Activated CD4-positive, alpha-beta T cell treated with anti-CD3 and anti-CD28 coated beads, Interleukin-10, Interleukin-2, amounts not matched to agents 100 ng/mL and 50 ng/mL, durations not matched to agents 16 hours and 8 hours (primary cell): ENCODE measurements around the gene ZRSR2.
"Not testable (repeated sequence)": the region's sequence is repeated elsewhere in the genome, so short reads cannot be mapped to it uniquely, and the experiment has no call there.

Experiments
- DNase-seq: peaks from one replicate; pipeline ENCODE4 v3.0.0-alpha.2; 2020

Gene ZRSR2, protein sequence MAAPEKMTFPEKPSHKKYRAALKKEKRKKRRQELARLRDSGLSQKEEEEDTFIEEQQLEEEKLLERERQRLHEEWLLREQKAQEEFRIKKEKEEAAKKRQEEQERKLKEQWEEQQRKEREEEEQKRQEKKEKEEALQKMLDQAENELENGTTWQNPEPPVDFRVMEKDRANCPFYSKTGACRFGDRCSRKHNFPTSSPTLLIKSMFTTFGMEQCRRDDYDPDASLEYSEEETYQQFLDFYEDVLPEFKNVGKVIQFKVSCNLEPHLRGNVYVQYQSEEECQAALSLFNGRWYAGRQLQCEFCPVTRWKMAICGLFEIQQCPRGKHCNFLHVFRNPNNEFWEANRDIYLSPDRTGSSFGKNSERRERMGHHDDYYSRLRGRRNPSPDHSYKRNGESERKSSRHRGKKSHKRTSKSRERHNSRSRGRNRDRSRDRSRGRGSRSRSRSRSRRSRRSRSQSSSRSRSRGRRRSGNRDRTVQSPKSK

DNA sequence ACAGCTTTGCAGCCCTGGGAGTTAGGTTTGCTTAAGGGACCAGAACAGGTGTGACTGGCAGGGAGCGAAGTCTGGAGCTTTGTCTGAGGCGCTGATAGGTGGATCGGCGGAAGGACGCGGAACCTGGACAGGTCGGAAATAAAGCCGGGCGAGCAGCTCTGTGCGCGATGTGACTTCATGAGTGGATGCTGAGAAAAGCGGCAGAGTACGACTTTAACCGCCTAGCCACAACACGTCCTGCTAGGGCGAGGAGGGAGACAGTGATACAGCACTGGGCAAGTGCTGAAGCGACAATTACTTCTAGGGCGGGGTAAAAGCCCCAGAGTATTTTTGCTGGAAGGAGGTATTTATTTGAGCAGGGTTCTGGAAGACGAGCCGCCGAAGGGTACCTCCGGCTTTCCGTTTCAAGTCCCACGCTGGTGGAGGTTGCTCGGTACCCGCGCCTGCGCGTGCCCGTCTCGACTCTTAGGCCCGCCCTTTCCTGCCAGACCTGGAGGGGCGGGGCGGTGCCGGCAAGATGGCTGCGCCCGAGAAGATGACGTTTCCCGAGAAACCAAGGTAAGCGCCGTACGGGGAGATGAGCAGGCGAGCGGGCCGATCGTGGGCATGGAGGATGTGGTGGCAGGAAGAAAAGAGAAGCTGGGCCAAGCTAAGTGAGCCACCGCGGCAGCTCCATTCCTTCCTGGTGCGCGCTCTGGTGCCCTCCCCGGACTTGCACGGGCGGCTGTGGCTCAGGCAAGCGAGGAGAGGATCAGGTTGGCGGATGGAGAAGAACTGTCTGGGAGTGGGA, at the start of gene ZRSR2:
TSS of gene ZRSR2 (plus strand) at position 506 of the 790 bp plus-strand sequence. CDS start at position 518, 12 bp downstream.
- peak; percentile 97 for DNase-seq

GRCh38 chrX:15744181-15744867, 46.0 kb upstream of the ZRSR2 start:
- DNase-seq, result no peak

DNA sequence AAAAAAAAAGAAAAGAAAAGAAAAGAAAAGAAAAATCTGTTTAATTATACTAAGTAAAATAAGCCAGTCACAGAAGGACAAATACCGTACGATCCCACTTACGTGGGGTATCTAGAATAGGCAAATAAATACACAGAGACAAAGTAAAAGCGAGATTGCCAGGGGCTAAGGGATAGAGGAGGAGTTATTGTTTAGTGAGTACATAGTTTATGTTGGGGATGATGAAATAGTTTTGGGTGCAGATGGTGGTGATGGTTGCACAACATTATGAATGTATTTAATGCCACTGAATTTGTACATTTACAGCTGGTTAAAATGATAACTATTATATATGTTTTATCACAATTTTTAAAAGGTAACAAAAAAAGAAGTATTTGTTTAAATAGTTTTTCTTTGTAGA, 45.1 kb upstream of the ZRSR2 start:
- no peak for DNase-seq

- DNase-seq, result not testable (repeated sequence)
Measured at GRCh38 chrX:15746651-15747050, 43.6 kb upstream of the ZRSR2 start.

DNA sequence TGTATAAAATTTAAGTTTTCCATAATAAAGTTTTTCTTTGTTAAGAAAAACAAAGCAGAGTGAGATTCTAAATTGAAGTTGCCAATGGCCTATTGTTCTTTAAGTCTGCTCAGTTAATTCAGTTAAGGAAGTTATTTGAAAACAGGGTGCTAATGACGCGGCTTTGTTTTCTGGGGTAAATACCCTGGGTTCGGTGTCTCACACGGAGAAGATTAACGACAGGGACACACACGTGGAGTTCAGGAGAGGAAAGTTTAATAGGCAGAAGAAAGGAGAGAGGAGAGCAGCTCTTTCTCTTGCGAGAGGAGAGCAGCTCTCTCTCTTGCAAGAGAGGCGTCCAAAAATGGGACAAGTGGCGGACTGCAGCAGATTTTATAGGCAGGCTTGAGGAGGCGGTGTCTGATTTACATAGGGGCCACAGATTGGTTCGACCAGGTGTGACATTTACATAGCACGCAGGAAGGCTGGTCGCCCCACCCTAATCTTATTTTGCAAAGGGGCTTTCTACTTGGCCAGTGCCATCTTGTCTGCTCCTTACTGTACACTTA, 42.6 kb upstream of the ZRSR2 start:
- DNase-seq, result no peak

DNA sequence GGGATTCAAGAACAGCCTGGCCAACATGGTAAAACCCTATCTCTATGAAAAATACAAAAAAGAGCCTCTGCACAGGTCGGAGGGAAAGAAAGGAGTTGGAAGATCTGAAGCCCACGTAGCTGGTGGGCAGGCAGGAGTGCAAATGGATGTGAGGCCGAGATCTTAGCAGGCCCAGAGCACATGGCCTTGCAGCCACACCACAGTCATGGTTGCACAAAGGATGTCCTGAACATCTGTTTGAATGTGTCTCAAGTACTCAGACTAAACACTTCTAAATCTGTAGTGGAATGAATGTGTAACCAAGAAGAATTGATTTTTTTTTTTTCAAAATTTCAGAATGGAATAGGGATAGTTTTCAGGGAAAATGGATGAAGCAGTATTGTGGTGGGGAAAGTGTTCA, 41.4 kb upstream of the ZRSR2 start:
- DNase-seq, result no peak

DNA sequence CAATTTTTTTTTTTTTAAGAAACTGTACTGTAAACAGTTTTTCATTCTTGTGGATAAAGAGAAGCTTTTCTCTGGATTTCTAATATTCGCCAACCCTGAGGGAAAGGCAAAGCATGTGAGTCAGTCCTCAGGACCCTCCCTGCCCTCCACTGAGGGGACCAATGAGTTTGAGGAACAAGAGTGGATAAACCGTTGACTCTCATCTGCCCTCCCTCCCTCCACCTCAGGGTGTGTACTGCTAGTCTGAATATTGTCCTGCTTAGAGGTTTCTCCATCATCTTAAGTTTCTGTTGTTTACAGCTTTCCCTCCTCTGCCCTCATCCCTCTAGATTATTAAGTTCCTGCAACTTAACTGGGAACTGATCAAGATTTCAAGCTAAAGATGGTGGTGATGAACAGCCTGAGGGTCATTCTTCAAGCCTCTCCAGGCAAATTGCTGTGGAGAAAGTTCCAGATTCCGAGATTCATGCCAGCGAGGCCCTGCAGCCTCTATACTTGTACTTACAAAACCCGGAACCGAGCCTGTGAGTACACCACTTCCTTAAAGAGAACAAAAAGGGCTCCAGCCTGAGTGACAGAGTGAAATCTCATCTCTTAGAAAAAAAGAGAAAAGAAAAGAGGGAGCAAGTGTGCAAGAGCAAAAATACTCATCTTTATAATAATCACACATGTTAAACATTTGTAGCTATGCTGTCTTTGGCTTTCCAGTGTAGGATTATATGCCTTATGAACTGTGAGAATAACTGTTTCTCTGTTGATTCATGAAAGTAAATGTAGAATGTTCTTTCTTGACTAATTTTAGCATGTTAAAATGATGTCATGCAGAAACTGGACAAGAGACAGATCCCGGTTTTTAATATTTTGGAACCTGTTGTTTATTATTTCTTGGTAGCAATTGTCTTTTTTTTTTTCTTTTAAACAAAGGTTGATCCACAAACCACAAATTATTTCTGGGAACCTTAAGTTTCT, 40.4 kb upstream of the ZRSR2 start:
- DNase-seq, result peak; percentile 41

DNA sequence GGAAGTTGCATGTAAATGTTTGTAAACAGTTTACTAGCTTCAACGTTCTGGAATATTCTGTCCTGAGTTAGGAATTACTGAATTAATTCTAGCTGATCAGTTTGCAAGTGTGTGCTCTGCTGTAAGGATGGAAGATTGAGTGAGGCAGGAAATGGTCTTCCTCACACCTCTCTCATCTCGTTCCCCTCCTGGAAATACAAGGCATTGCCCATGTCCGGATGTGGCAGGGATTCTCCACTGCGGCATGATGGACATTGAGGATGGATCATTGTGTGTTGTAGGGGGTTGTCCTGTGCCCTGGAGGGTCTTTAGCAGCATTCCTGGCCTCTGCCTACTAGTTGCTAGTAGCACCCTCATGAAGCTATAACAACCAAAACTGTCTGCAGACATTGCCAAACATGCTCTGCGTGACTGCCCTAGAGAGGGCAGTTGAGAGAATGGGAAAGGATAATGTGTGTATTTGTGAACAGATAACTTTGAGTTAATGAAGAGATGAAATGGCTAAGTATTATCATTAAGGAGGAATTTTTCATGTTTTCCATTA, 39.6 kb upstream of the ZRSR2 start:
- peak; percentile 18 for DNase-seq

DNA sequence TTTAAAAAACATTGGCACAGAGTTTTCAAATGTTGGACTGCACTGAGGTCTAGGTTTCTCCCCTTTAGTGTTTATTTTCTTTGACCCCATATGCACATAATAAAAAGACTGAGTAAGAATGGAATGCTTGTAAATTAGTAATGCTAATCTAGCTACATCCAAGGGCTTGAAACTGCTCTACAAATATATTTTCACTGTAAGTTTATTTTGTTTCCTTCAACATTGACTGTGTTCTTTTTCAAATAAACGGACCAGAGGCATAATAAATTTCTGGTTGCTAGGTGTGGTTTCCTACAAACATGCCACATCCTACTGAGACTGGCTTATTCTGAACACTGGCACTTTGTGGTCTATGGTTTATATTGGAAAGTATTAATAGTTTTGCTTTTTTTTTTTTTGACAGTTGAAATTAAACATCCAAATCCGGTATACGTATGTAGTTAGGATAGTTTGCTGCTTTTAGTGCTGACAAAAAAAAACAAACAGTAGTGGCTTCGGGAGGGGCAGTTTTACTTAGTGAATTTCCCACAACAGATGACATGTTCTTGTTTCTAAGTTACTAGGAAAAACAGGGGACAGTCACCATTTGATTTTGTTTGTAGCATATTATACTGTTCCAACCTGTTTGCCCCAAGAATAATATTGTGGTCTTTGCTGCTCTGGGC, 39.0 kb upstream of the ZRSR2 start:
- DNase-seq, result peak; percentile 64

- DNase-seq, result no peak
Measured at GRCh38 chrX:15755091-15755490, 35.2 kb upstream of the ZRSR2 start.

DNA sequence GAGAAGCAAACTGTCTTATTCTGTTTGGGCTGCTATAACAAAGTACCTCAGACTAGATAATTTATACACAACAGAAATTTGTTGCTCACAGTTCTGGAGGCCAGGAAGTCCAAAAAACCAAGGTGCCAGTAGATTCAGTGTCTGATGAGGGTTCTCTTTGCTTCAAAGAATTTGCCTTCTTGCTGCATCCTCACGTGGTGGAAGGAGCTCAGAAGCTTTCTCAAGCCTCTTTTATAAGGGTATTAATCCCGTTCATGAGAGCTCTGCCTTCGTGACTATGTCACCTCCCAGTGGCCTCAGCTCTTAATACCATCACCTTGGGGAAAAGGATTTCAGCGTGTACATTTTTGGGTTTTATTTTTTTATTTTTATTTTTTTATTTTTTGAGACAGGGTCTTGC, 32.1 kb upstream of the ZRSR2 start:
- no peak for DNase-seq

- peak; percentile 25 for DNase-seq
Measured at GRCh38 chrX:15759886-15760285, 30.4 kb upstream of the ZRSR2 start.

- peak; percentile 60 for DNase-seq
Measured at GRCh38 chrX:15761564-15762191, 28.6 kb upstream of the ZRSR2 start.

GRCh38 chrX:15769300-15769954, 20.9 kb upstream of the ZRSR2 start:
- no peak for DNase-seq

DNA sequence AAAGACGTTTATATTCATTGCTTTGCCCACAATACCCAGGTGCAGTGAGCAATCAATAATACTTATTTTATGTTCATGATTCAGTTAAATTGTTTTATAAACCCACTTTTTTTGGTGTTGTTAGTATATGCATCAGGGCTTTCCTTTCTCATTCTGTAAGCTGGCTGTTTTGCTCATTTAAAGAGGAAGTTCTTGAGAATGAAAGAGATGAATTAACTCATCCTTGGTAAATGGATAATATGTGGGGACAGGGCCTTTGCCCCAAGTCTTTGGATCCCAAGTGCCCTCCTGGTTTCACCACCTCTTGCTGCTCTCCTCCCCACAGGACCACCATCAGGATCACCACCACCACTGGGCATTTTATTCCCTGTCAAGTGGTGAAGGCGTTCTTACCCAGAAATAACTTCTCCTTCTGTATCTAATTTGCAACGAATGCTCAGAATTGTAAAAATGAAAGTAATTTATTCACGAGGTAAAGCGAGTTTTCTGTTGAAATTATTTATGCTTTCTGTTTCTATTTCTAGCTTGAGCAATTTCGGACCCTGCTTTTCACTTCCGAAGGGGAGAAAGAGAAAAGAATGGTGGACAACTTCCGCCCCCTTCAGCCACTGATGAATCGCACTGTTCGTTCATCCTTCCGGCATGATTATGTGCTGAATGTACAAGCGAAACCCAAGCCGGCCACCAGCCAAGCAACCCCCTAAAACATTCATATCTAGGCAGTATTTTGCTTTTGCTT, 8.2 kb upstream of the ZRSR2 start:
- peak; percentile 65 for DNase-seq

DNA sequence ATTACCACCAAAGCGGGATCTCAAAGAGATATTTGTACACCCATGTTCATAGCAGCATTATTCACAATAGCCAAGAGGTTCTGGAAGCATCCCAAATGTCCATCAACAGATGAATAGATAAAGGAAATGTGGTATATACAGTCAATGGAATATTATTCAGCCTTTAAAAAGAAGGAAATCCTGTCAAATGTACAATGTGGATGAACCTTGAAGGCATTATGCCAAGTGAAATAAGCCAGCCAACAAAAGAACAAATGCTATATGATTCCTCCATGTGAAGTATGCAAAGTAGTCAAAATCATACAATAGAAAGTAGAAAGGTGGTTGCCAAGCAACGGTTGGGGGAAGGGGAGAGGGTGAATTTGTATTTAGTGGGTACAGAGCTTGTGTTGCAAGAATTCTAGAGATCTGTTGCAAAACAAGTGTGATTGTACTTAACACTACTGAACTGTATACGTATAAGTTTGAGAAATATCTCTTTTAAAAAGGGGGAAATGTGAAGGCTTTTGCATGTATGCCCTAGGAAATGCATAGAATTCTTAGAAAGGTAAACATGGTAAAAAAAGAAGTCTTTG, 5.0 kb upstream of the ZRSR2 start:
- no peak for DNase-seq

GRCh38 chrX:15786915-15787314, 3.4 kb upstream of the ZRSR2 start:
- no peak for DNase-seq

- DNase-seq, result no peak
Measured at GRCh38 chrX:15790769-15791290, 546 bp downstream of the ZRSR2 start.
